Gastrocnemius medialis (tissue), 4 donors: ENCODE data around the gene NYAP2. TPM values are rescaled to one million over a fixed set of nuclear protein-coding genes. Genes with fewer than 3 reads are reported as not detected.

Experiments used
- ATAC-seq, 2 donors: fragments of 150-250 bp; one replicate each; pipeline ENCODE4 v1.9.1; 2016
- DNase-seq, 2 donors: peaks; one replicate each; pipeline ENCODE4 v3.0.0-alpha.2; 2019
- H3K27ac ChIP-seq, 4 donors: fragments of 200-600 bp; sonication (generic); 1 replicate in 1 of 4; 2 replicates in 3 of 4; pipeline ENCODE4 v1.5.1; 2016 to 2018; ENCODE audit warnings: mild to moderate bottlenecking in 2 of 4, moderate library complexity in 1 of 4
- H3K27me3 ChIP-seq, 3 donors: fragments of 200-600 bp; sonication (generic) in 2 of 3; 1 replicate in 1 of 3; 2 replicates in 2 of 3; pipeline versions ENCODE4 v1.5.1 to v1.6.0; 2016 to 2019; ENCODE audit warnings: mild to moderate bottlenecking in 1 of 3, moderate library complexity in 1 of 3
- H3K36me3 ChIP-seq, 2 donors: fragments of 200-600 bp; sonication (generic) in 1 of 2; one replicate each; pipeline ENCODE4 v1.5.1; 2017 to 2018
- H3K4me1 ChIP-seq, 2 donors: fragments of 200-600 bp; sonication (generic) in 1 of 2; one replicate each; pipeline ENCODE4 v1.5.1; 2016 to 2017; ENCODE audit warnings: mild to moderate bottlenecking in 2 of 2
- H3K4me3 ChIP-seq, 4 donors: fragments of 200-600 bp; sonication (generic) in 3 of 4; 1 replicate in 1 of 4; 2 replicates in 3 of 4; pipeline ENCODE4 v1.5.1; 2016 to 2019; ENCODE audit warnings: mild to moderate bottlenecking in 2 of 4
- H3K9me3 ChIP-seq, 3 donors: fragments of 200-600 bp; sonication (generic) in 2 of 3; 1 replicate in 1 of 3; 2 replicates in 2 of 3; pipeline ENCODE4 v1.5.1; 2016 to 2019
- POLR2A ChIP-seq, 2 donors: fragments of 450-650 bp; IDR thresholded peaks; one replicate each; pipeline ENCODE4 v1.6.1; 2017; ENCODE audit warnings: antibody characterized with exemption in 2 of 2, mild to moderate bottlenecking in 2 of 2, moderate library complexity in 2 of 2
- in situ Hi-C, 4 donors: fragments of 200-750 bp; cut with MboI; loops; one replicate each; pipeline versions ENCODE4 v1.15.0 to v1.8.0; 2017; ENCODE audit warnings: low sequenced_read_pairs in 4 of 4
- intact Hi-C: fragments of 100-400 bp; cut with DNase I; formaldehyde crosslinking; loops from one replicate; pipeline ENCODE4 v1.15.1; 2023; ENCODE audit warnings: low total_unique reads
- total RNA-seq, 4 donors: library from RNA; depleted of rRNA; stranded (reverse); fragments of >200 nt; gene quantifications; one replicate each; pipeline versions ENCODE4 v1.1.0 to v1.2.3, GENCODE V29; 2016
- TF ChIP-seq, protein P1 (sequence below), 5 experiments: fragments of 450-650 bp in 3 of 5; fragments of 200-600 bp in 2 of 5; sonication (generic) in 2 of 5; IDR thresholded peaks in 4 of 5; conservative IDR thresholded peaks in 1 of 5; 1 replicate in 4 of 5; 2 replicates in 1 of 5; pipeline ENCODE4 v1.5.1; 2016 to 2019; ENCODE audit warnings: antibody characterized with exemption in 5 of 5, mild to moderate bottlenecking in 3 of 5, moderate library complexity in 3 of 5

NYAP2 gene
- total RNA-seq, 4 donors from 2014 or later = 0.36 to 1.7 (median 1.5) TPM

DNA sequence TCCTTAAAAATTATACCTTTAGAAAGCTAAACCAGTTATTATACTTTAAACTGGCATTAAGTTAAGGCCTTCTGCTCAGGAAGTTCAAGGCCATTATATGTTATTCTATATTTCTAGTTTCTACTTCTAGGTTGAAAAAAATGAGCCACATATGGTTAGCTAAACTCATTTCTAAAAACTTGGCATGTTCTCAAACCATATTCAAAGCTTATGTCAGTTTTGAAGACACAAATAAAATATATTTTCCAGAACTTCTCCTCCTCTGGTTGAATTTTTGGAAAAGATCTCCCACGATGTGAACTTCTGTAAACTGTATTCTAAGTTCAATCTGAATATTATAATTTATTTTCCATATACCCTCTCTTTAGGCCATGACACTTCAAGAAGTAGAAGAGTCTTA, 103.5 kb downstream of the NYAP2 start:
- Histone ChIP-seq H3K4me1 (no peaks in the 10 kb centered on the region), H3K36me3 (no peaks in the 10 kb centered on the region), H3K9me3 (no peaks in the 10 kb centered on the region), H3K27me3 (no peaks in the 10 kb centered on the region), H3K27ac (no peak overlapping the region), H3K4me3 (no peak overlapping the region)
- ATAC-seq (no peak), DNase-seq (no peak)
- intact Hi-C loops = no loop called here
- in situ Hi-C loops = no loop called here
- TF ChIP-seq, protein P1, sequence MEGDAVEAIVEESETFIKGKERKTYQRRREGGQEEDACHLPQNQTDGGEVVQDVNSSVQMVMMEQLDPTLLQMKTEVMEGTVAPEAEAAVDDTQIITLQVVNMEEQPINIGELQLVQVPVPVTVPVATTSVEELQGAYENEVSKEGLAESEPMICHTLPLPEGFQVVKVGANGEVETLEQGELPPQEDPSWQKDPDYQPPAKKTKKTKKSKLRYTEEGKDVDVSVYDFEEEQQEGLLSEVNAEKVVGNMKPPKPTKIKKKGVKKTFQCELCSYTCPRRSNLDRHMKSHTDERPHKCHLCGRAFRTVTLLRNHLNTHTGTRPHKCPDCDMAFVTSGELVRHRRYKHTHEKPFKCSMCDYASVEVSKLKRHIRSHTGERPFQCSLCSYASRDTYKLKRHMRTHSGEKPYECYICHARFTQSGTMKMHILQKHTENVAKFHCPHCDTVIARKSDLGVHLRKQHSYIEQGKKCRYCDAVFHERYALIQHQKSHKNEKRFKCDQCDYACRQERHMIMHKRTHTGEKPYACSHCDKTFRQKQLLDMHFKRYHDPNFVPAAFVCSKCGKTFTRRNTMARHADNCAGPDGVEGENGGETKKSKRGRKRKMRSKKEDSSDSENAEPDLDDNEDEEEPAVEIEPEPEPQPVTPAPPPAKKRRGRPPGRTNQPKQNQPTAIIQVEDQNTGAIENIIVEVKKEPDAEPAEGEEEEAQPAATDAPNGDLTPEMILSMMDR (IDR thresholded peaks at IDR 0.05 in 4 of 5, conservative IDR thresholded peaks at IDR 0.05 in 1 of 5) = no peak
- TF ChIP-seq POLR2A (IDR thresholded peaks at IDR 0.05) = no peak

DNA sequence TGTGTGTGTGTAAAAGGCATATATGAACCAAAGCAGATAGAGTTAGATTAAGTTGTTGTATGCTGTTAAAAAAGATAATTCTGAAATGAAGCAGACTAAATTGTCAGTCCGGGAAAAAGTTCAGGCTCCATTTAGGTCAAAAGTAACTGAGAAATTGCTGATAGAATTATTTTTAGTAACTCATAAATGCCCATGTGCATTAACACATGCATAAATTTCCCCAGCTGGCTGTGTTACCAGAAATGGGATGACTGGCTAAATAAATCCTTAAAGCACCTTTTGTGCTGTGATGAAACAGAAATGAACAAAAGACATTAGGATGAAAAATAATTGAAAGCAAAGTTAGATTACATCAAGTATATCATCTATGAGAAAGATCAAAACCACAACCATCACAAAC, 111.3 kb downstream of the NYAP2 start:
- ATAC-seq = no peak

DNA sequence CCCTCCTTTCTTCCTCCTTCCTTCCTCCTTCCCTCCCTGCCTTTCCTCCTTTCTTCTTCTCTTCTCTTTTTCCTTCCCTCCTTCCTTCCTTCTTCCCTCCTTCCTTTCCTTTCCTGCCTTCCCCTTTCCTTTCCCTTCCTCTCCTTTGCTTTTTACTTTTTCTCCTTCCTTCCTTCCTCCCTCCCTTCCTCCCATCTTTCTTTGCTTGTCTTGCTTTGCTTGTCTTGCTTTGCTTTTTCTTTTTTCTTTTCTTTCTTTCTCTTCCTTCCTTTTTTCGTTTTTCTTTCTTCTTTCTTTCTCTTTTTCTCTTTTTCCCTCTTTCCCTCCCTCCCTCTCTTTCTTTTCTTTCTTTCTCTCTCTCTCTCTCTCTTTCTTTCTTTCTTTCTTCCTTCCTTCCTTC, 113.0 kb downstream of the NYAP2 start:
- Histone ChIP-seq H3K27me3 (no peaks in the 10 kb centered on the region), H3K27ac (no peak overlapping the region), H3K36me3 (no peaks in the 10 kb centered on the region), H3K4me1 (no peaks in the 10 kb centered on the region), H3K4me3 (no peak overlapping the region), H3K9me3 (no peaks in the 10 kb centered on the region)
- in situ Hi-C loops = no loop called here
- TF ChIP-seq, protein P1 (IDR thresholded peaks at IDR 0.05 in 4 of 5, conservative IDR thresholded peaks at IDR 0.05 in 1 of 5) = no peak
- TF ChIP-seq POLR2A (IDR thresholded peaks at IDR 0.05) = no peak
- ATAC-seq (no peak), DNase-seq (no peak)
- intact Hi-C loops = no loop called here

More for the DNA sequence above, 111.3 kb downstream of the NYAP2 start:
- Histone ChIP-seq H3K4me3 (no peak overlapping the region), H3K9me3 (no peaks in the 10 kb centered on the region), H3K36me3 (no peaks in the 10 kb centered on the region), H3K27me3 (no peaks in the 10 kb centered on the region), H3K4me1 (no peaks in the 10 kb centered on the region), H3K27ac (no peak overlapping the region)
- in situ Hi-C loops (no loop called here), intact Hi-C loops (no loop called here)
- TF ChIP-seq POLR2A (IDR thresholded peaks at IDR 0.05) = no peak
- TF ChIP-seq, protein P1 (IDR thresholded peaks at IDR 0.05 in 4 of 5, conservative IDR thresholded peaks at IDR 0.05 in 1 of 5) = no peak
- DNase-seq = no peak

DNA sequence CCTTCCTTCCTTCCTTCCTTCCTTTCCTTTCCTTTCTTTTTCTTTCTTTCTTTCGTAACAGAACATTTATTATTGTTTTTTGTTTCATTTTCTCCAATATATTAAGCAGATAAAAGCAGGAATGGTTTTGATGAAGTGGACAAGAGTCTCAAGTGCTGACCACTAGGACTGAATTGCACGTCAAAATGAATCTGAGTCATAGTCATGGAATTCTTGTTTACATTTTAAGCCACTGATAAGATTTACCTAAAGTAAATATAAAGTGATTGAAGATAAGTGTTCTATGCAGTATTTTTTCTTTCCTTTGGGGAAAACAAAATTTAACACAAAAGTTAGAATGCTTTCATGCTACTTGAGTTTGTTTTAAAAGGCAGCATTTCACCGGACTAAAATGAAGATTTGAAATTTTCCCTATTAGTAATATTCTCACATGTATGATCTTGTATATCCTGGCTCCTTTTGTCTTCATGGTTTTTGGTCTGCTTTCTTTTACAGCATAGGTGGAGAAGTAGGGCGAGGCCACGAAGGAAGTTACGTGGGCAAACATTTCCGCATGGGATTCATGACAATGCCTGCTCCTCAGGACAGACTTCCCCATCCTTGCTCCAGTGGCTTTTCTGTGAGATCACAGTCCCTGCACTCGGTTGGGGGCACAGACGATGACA, 113.5 kb downstream of the NYAP2 start:
- in situ Hi-C loops (no loop called here), intact Hi-C loops (no loop called here)
- no peaks in the 10 kb centered on the region for H3K9me3 ChIP-seq
- no peak overlapping the region for H3K27ac ChIP-seq
- no peaks in the 10 kb centered on the region for H3K4me1 ChIP-seq
- H3K4me3 ChIP-seq = no peak overlapping the region
- H3K36me3 ChIP-seq = no peaks in the 10 kb centered on the region
- TF ChIP-seq POLR2A (IDR thresholded peaks at IDR 0.05) = no peak
- TF ChIP-seq, protein P1 (IDR thresholded peaks at IDR 0.05 in 4 of 5, conservative IDR thresholded peaks at IDR 0.05 in 1 of 5) = no peak
- DNase-seq = no peak
- H3K27me3 ChIP-seq = no peaks in the 10 kb centered on the region
- ATAC-seq = no peak

DNA sequence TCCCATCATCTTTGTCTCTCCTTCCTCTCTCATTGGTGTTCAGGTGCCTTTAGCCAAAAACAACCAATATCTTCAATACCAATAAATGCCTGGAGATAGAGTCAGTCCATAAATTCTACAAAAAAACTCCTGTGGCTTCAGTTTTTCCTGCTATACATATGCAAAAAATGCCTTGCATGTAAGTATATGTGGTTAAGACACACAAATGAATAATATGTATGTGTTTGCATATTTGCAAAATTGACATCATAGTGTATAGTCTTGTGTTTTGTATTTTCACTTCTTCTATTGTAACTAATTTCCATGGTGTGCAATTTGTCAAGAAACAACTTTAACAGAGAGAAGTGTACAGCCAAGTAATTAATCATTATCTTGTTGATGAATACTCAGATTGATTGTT, 115.5 kb downstream of the NYAP2 start:
- Histone ChIP-seq H3K4me1 (no peaks in the 10 kb centered on the region), H3K4me3 (no peak overlapping the region), H3K36me3 (no peaks in the 10 kb centered on the region), H3K27ac (no peak overlapping the region), H3K9me3 (no peaks in the 10 kb centered on the region), H3K27me3 (no peaks in the 10 kb centered on the region)
- ATAC-seq (no peak), DNase-seq (no peak)
- intact Hi-C loops (no loop called here), in situ Hi-C loops (no loop called here)
- TF ChIP-seq, protein P1 (IDR thresholded peaks at IDR 0.05 in 4 of 5, conservative IDR thresholded peaks at IDR 0.05 in 1 of 5) = no peak
- no peak for TF ChIP-seq POLR2A (IDR thresholded peaks at IDR 0.05)
